Uterus (tissue), 4 donors: ENCODE data around the gene FAM117A. TPM values are rescaled to one million over a fixed set of nuclear protein-coding genes. Genes with fewer than 3 reads are reported as not detected.

Experiments used
- DNase-seq, 2 donors: peaks; one replicate each; pipeline ENCODE4 v3.0.0-alpha.2; 2019 to 2020
- H3K27ac ChIP-seq, 2 donors: fragments of 200-600 bp; sonication (generic); 1 replicate in 1 of 2; 2 replicates in 1 of 2; pipeline ENCODE4 v1.5.1; 2016 to 2018
- H3K27me3 ChIP-seq, 2 donors: fragments of 200-600 bp; sonication (generic); one replicate each; pipeline ENCODE4 v1.5.1; 2018 to 2019; ENCODE audit warnings: control low read depth in 1 of 2
- H3K36me3 ChIP-seq, 2 donors: fragments of 200-600 bp; sonication (generic); one replicate each; pipeline ENCODE4 v1.5.1; 2019; ENCODE audit warnings: control low read depth in 1 of 2
- H3K4me1 ChIP-seq, 2 donors: fragments of 200-600 bp; sonication (generic); one replicate each; pipeline ENCODE4 v1.5.1; 2018 to 2019; ENCODE audit warnings: control low read depth in 1 of 2
- H3K4me3 ChIP-seq, 2 donors: fragments of 200-600 bp; sonication (generic); 1 replicate in 1 of 2; 2 replicates in 1 of 2; pipeline ENCODE4 v1.5.1; 2018 to 2019; ENCODE audit warnings: mild to moderate bottlenecking in 1 of 2
- H3K9me3 ChIP-seq, 2 donors: fragments of 200-600 bp; sonication (generic); one replicate each; pipeline ENCODE4 v1.5.1; 2019; ENCODE audit warnings: control low read depth in 1 of 2
- POLR2A ChIP-seq, 2 donors: fragments of 450-650 bp; IDR thresholded peaks; one replicate each; pipeline ENCODE4 v1.6.1; 2016; ENCODE audit warnings: antibody characterized with exemption in 2 of 2, mild to moderate bottlenecking in 1 of 2, moderate library complexity in 1 of 2
- intact Hi-C: fragments of 100-400 bp; cut with DNase I; formaldehyde crosslinking; loops from one replicate; pipeline ENCODE4 v1.15.1; 2023; ENCODE audit warnings: low total_unique reads
- total RNA-seq, 4 donors: library from RNA; depleted of rRNA in 3 of 4; stranded (reverse); fragments of >200 nt in 3 of 4; gene quantifications; one replicate each; pipeline versions ENCODE4 v1.1.0 to v1.2.4, GENCODE V29; 2014 to 2023
- TF ChIP-seq, protein P1 (sequence below), 4 experiments: fragments of 200-600 bp in 2 of 4; fragments of 450-650 bp in 2 of 4; sonication (generic) in 2 of 4; IDR thresholded peaks; one replicate each; pipeline ENCODE4 v1.5.1; 2016 to 2019; ENCODE audit warnings: antibody characterized with exemption in 4 of 4, mild to moderate bottlenecking in 2 of 4, moderate library complexity in 1 of 4
- donor health status: DM: yes; HTN: yes; CAD: no.

The FAM117A gene
- total RNA-seq, 4 donors from 2014 or later = 2.6 to 40.2 (median 19.5) TPM

DNA sequence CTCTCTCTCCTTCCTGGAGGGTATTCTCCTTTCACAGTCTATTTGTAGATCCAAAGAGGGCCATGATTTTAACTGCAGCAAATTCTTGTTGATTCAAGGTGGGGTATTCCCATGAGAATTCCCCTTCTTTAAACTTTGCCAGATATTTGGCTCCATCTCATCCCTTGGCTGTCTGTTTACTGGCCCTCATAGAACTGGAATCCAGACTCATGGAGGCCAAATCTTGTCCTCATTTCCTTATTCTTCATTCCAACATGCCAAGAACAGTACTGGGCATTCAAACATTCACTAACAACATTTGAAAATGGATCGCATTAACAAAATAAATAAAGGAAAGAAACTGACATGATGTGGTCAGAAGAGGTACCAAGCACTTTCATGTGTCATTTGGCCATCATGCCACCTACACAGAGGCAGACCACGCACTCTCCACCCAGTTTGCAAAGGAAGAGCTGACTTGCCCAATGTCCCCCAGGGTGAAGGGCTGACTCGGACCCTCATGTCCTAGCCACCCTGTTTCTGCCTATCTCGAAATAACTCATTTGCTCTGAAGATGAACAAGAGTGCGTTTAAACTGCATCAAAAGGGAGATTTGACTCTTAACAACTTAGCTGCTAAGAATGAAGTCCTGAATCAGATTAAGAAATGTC is 33.0 kb downstream of the FAM117A start:
- intact Hi-C loops = no loop called here
- Histone ChIP-seq H3K27ac (peak overlapping the region; percentile 63 to 85), H3K9me3 (no peaks in the 10 kb centered on the region), H3K4me1 (peaks cover 11 to 18% of the 10 kb centered on the region in 2 donors), H3K4me3 (no peak overlapping the region), H3K36me3 (no peaks in the 10 kb centered on the region), H3K27me3 (no peaks in the 10 kb centered on the region)
- DNase-seq = no peak
- TF ChIP-seq, protein P1, sequence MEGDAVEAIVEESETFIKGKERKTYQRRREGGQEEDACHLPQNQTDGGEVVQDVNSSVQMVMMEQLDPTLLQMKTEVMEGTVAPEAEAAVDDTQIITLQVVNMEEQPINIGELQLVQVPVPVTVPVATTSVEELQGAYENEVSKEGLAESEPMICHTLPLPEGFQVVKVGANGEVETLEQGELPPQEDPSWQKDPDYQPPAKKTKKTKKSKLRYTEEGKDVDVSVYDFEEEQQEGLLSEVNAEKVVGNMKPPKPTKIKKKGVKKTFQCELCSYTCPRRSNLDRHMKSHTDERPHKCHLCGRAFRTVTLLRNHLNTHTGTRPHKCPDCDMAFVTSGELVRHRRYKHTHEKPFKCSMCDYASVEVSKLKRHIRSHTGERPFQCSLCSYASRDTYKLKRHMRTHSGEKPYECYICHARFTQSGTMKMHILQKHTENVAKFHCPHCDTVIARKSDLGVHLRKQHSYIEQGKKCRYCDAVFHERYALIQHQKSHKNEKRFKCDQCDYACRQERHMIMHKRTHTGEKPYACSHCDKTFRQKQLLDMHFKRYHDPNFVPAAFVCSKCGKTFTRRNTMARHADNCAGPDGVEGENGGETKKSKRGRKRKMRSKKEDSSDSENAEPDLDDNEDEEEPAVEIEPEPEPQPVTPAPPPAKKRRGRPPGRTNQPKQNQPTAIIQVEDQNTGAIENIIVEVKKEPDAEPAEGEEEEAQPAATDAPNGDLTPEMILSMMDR (IDR thresholded peaks at IDR 0.05) = no peak
- no peak for TF ChIP-seq POLR2A (IDR thresholded peaks at IDR 0.05)

DNA sequence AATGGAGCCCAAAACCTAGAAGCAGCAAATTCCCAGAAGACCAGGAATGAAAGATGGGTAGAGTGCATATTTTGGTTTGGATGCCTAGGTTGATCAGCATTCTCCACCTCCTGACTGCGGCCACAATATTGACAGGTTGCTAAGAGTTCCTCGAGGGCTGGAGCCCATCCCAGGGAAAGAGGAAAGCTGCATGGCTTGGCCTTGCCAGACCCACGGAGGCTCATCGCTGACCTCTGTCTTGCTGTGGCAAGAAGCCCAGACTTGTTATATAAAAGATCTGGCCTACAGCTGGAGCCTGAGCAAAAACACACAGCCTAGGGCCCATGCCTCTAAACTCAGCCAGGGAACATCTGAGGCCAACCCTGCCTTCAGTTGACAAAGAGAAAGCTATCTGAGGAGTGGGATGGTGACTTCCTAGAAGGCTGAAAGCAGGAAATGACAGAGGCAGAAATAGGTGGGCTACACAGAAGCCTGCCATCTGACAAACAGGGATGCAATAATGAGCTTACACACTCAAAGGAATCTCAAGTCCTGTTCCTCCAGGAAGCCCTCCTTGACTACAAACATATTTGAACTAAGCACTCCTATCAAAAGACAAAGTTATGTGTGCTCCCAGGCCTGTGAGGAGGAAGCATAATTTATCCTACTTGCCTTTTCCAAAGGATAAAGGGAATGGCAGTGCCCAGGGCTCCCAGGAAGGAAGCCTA is 33.7 kb downstream of the FAM117A start:
- Histone ChIP-seq H3K9me3 (no peaks in the 10 kb centered on the region), H3K27ac (peak overlapping the region; percentile 63 to 85), H3K4me1 (peaks cover 11 to 18% of the 10 kb centered on the region in 2 donors), H3K36me3 (no peaks in the 10 kb centered on the region), H3K27me3 (no peaks in the 10 kb centered on the region), H3K4me3 (no peak overlapping the region)
- DNase-seq = peak; percentile 90 to 91
- no peak for TF ChIP-seq POLR2A (IDR thresholded peaks at IDR 0.05)
- TF ChIP-seq, protein P1 (IDR thresholded peaks at IDR 0.05) = no peak
- intact Hi-C loops = no loop called here

DNA sequence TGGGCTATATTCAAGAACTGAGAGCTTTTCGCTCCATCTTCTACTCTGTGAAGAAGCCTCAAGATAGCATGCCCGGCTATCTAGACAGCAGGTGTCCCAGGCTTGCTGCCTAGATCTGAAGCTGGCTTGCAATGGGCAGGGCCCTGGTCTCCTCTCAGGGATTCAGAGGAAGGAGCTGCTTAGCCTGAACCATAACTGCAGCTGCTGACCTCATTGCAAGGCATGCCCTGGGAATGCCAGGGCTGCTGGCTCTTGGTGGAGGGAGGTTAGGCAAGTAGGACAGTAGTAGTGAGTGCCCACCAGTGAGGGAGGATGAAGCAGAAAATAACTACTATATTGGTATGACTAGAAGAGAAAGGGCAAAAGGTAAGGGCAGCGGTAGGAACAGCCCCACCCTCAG is 34.9 kb downstream of the FAM117A start:
- Histone ChIP-seq H3K9me3 (no peaks in the 10 kb centered on the region), H3K4me3 (no peak overlapping the region), H3K27ac (peak overlapping the region; percentile 63 to 85), H3K4me1 (peaks cover 14 to 20% of the 10 kb centered on the region in 2 donors), H3K27me3 (no peaks in the 10 kb centered on the region), H3K36me3 (no peaks in the 10 kb centered on the region)
- TF ChIP-seq, protein P1 (IDR thresholded peaks at IDR 0.05) = no peak
- no peak for TF ChIP-seq POLR2A (IDR thresholded peaks at IDR 0.05)
- intact Hi-C loops = no loop called here
- no peak for DNase-seq

DNA sequence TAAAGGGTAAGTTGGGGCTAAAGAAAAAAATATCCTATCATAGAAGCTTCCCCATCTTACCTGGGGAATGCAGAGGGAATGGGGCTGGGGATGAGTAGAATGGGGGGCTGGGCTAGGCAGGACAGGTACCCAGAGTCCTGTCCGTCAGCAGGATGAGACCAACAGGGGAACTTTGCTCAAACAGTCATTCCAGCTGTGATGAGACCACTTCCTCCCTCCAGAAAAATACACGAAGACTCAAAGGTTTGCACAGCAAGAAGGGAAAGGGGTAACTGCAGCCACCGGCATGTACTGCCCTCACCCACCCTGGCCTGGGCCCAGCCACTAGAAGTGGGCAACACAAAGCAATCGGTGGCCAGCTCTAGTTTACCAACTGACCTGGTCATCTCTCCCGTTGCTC is 35.5 kb downstream of the FAM117A start:
- H3K27me3 ChIP-seq = no peaks in the 10 kb centered on the region
- H3K36me3 ChIP-seq = no peaks in the 10 kb centered on the region
- intact Hi-C loops = no loop called here
- no peak overlapping the region for H3K4me3 ChIP-seq
- TF ChIP-seq, protein P1 (IDR thresholded peaks at IDR 0.05) = no peak
- no peak for TF ChIP-seq POLR2A (IDR thresholded peaks at IDR 0.05)
- DNase-seq = no peak
- H3K4me1 ChIP-seq = peaks cover 19 to 26% of the 10 kb centered on the region in 2 donors
- H3K9me3 ChIP-seq = no peaks in the 10 kb centered on the region
- peak overlapping the region; percentile 63 to 85 for H3K27ac ChIP-seq

DNA sequence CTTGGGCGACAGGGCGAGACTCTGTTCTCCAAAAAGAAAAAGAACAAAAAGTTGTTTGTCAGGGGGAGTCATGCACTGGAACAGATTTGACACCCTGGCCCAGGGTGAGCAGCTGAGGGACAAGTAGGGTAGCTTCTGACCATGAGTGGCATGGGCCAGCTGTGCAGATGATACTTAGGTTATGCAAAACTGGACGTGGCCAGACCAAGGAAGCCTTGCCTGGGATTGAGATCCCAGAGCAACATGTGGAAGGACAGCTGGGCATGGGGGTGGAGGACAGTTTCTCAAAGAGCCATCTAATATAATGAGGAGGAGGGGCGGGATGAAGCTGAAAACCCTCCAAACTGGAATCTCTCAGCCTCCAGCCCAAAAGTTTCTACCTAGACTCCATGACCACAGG is 36.6 kb downstream of the FAM117A start:
- H3K9me3 ChIP-seq = no peaks in the 10 kb centered on the region
- intact Hi-C loops = no loop called here

More for the DNA sequence above, 36.6 kb downstream of the FAM117A start:
- H3K4me1 ChIP-seq = peaks cover 25 to 33% of the 10 kb centered on the region in 2 donors
- H3K4me3 ChIP-seq = no peak overlapping the region
- no peak for DNase-seq
- H3K27me3 ChIP-seq = no peaks in the 10 kb centered on the region
- no peak overlapping the region for H3K27ac ChIP-seq
- H3K36me3 ChIP-seq = no peaks in the 10 kb centered on the region
- TF ChIP-seq POLR2A (IDR thresholded peaks at IDR 0.05) = no peak
- TF ChIP-seq, protein P1 (IDR thresholded peaks at IDR 0.05) = no peak
